NCI-H524 treated with DMSO at 0.1 percent for 48 hours (cell line): ENCODE results near the gene OPTN.
A peak's percentile ranks its signal among the peaks of the same experiment; 100 is the strongest.
"Not testable (repeated sequence)": the region's sequence is repeated elsewhere in the genome, so short reads cannot be mapped to it uniquely, and the experiment has no call there.

Experiments
- DNase-seq: peaks from one replicate; lab custom pipeline; 2025; lab: John Stamatoyannopoulos, UW

OPTN gene

DNA sequence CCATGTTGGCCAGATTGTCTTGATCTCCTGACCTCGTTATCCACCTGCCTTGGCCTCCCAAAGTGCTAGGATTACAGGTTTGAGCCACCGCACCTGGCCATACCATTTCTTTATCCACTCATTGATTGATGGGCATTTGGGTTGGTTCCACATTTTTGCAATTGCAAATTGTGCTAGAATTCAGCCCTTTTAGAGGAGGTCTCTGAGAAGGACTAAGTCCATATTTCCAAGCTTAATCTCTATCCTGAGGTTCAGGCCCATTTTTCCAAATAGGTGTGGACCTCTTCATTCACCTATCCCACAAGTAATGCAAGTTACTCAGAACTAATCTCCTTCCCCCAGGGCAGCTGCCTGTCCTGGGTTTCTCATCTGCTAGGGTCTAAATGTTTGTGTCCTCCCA lies 9.7 kb upstream of the OPTN start:
- no peak for DNase-seq

GRCh38 chr10:13091801-13092200 lies 8.2 kb upstream of the OPTN start:
- DNase-seq: no peak

- DNase-seq: no peak
These were observed 7.5 kb upstream of the OPTN start for GRCh38 chr10:13092291-13093102.

DNA sequence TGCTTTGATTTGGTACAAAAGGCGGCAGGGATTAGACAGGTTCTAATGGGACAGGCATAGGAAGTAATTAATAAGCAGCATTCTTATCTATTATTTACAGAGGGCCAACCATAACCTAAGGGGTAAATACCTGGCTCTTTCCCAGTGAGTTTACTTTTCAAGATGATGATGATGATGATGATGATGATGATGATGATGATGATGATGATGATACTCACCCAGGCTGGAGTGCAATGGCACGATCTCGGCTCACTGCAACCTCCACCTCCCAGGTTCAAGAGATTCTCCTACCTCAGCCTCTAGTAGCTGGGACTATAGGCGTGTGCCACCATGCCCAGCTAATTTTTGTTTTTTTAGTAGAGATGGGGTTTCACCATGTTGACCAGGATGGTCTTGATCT lies 5.9 kb upstream of the OPTN start:
- not testable (repeated sequence) for DNase-seq

DNA sequence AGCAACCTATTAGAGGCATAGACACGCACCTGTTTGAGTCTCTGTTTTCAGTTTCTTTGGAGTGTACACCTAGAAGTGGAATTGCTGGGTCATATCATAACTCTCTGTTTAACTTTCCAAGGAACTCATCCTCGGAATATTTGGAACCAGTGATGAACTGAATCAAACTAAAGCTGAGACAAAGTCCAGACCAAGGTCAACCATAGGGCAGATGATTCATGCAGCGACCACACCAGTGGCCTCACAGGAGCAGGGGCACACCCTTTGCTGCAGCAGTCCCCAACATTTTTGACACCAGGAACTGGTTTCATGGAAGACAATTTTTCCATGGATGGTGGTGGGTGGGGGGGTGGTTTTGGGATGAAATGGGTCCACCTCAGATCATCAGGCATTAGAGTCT lies 4.9 kb upstream of the OPTN start:
- no peak for DNase-seq

GRCh38 chr10:13095929-13096328 lies 4.0 kb upstream of the OPTN start:
- no peak for DNase-seq

- no peak for DNase-seq
These were observed 758 bp upstream of the OPTN start for GRCh38 chr10:13099144-13099665.

- DNase-seq: no peak
These were observed 659 bp downstream of the OPTN start for GRCh38 chr10:13100349-13101294.

GRCh38 chr10:13102002-13102794 lies 2.2 kb downstream of the OPTN start:
- DNase-seq: no peak

DNA sequence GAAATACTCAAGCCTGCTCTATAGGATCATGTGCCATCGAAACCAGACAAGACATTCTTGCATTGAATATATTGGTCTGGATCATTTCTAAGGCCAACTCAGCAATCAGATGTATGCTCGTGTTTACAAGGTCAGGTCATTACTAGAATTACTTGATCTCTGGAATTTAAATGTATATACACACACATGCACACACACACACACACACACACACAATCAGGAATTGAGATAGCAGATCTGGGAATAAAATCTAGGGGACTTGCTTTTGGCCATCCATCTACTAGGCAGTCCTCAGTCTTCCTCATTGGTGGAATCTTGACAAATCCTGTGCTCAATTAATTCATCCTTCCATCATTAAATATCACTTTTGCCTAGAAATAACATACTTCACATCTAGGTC lies 3.6 kb downstream of the OPTN start:
- no peak for DNase-seq

DNA sequence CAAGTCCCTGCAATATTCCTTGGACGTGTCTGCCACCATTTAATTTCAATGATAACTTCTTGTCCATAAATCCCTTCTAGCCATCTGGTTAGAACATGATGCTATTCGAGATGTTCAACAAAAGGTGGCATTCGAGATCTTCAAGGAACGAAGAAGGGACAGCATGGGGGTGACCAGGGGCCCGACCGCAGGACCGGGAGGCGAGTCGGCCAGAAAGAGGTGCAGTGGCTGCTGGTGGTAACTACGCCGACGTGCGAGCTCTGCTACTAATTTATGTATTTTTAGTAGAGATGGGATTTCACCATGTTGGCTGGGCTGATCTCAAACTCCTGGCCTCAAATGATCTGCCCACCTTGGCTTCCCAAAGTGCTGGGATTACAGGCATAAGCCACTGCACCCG lies 4.7 kb downstream of the OPTN start:
- DNase-seq: no peak

- DNase-seq: no peak
These were observed 5.2 kb downstream of the OPTN start for GRCh38 chr10:13105184-13105583.

GRCh38 chr10:13106387-13107045 lies 6.6 kb downstream of the OPTN start:
- no peak for DNase-seq

DNA sequence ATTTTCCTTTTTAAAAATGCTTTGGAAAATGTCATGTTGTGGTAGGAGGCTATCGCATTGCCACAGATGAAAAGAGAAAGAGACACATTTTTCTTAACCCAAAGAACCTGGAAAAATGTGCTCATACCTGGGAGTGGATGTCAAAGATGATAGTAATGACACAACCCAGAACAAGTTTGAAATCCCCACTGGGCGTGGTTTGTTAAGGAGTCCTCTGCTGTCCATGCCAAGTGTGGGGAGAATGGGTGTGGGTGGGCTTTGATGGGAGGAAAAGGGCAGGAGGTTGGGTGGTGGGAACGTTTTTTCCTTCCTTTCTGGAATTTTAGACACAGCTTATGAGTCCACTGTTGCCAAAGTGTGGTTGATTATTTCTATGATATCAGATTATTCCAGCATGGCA lies 10.9 kb downstream of the OPTN start:
- DNase-seq: no peak

DNA sequence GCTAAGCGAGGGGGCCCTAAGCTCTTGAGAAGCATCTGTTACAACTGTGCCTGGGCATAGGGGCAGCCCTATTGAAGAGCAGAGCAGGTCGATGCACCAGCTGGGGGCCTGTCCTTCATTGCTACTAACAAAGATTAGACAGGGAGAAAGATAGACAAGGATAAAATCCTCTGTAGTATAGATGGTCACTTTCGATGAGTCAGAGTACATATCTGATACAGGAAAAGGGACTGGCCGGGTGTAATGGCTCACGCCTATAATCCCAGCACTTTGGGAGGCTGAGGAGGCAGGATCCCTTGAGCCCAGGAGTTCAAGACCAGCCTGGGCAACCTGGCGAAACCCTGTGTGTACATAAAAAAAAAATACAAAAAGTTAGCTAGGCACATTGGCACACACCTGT lies 13.6 kb downstream of the OPTN start:
- DNase-seq: peak; percentile 23

- no peak for DNase-seq
These were observed 16.2 kb downstream of the OPTN start for GRCh38 chr10:13115832-13116803.

GRCh38 chr10:13117841-13118783 lies 18.1 kb downstream of the OPTN start:
- DNase-seq: no peak

GRCh38 chr10:13118784-13119410 lies 18.9 kb downstream of the OPTN start:
- DNase-seq: no peak
